CD14-positive monocyte (primary cell): Measurements from ENCODE around the gene CATSPERB. TPM values are rescaled to one million over a fixed set of nuclear protein-coding genes. Genes with fewer than 3 reads are reported as not detected.

Experiments used
- DNase-seq, 3 donors: peaks; one replicate each; pipeline ENCODE4 v3.0.0-alpha.2; 2011 to 2022
- H2AFZ ChIP-seq: 2 replicates; pipeline ENCODE4 v1.6.0; 2012; ENCODE audit warnings: mild to moderate bottlenecking, low read depth, low read length, inconsistent platforms; ENCODE audit not compliant: insufficient read depth, poor library complexity, severe bottlenecking
- H3K27ac ChIP-seq, 2 donors: 1 replicate in 1 of 2; 2 replicates in 1 of 2; pipeline ENCODE4 v1.5.1; 2012 to 2013; ENCODE audit warnings: low read length in 2 of 2, control low read depth in 1 of 2, inconsistent platforms in 1 of 2, low read depth in 1 of 2, mild to moderate bottlenecking in 1 of 2
- H3K27me3 ChIP-seq, 2 donors: one replicate each; pipeline versions ENCODE4 v1.6.0 to v1.6.1; 2011 to 2013; ENCODE audit warnings: low read length in 2 of 2; ENCODE audit not compliant: control insufficient read depth in 2 of 2, insufficient read depth in 2 of 2
- H3K36me3 ChIP-seq, 2 donors: replicated peaks in 1 of 2; 1 replicate in 1 of 2; 2 replicates in 1 of 2; pipeline versions ENCODE4 v1.5.1 to v1.6.1; 2012 to 2013; ENCODE audit warnings: low read length in 2 of 2, control low read depth in 1 of 2, inconsistent platforms in 1 of 2, mild to moderate bottlenecking in 1 of 2; ENCODE audit not compliant: insufficient read depth in 2 of 2, control insufficient read depth in 1 of 2
- H3K4me1 ChIP-seq, 2 donors: 1 replicate in 1 of 2; 2 replicates in 1 of 2; pipeline versions ENCODE4 v1.5.1 to v1.6.1; 2012 to 2013; ENCODE audit warnings: low read length in 2 of 2, control low read depth in 1 of 2, inconsistent platforms in 1 of 2, mild to moderate bottlenecking in 1 of 2, moderate library complexity in 1 of 2; ENCODE audit not compliant: insufficient read depth in 2 of 2, control insufficient read depth in 1 of 2
- H3K4me2 ChIP-seq: replicated peaks from 2 replicates; pipeline ENCODE3; 2012; ENCODE audit warnings: low read length, moderate library complexity, mild to moderate bottlenecking; ENCODE audit not compliant: poor library complexity, severe bottlenecking; ENCODE audit errors: extremely low read depth
- H3K4me3 ChIP-seq, 3 experiments: fragments of 200-600 bp in 1 of 3; sonication (generic) in 1 of 3; replicated peaks in 1 of 3; 1 replicate in 2 of 3; 2 replicates in 1 of 3; pipeline ENCODE4 v1.5.1; 2011 to 2013; ENCODE audit warnings: low read length in 3 of 3, mild to moderate bottlenecking in 3 of 3, control low read depth in 2 of 3, low read depth in 2 of 3, inconsistent platforms in 1 of 3, moderate library complexity in 1 of 3
- H3K79me2 ChIP-seq: 2 replicates; pipeline ENCODE4 v1.6.0; 2012; ENCODE audit warnings: mild to moderate bottlenecking, control low read depth, inconsistent platforms, low read length, moderate library complexity; ENCODE audit not compliant: insufficient read depth
- H3K9ac ChIP-seq: 2 replicates; pipeline ENCODE4 v1.6.0; 2017; ENCODE audit warnings: low read length, mild to moderate bottlenecking; ENCODE audit not compliant: insufficient read depth, poor library complexity, severe bottlenecking
- H3K9me3 ChIP-seq, 2 donors: replicated peaks in 1 of 2; 1 replicate in 1 of 2; 2 replicates in 1 of 2; pipeline versions ENCODE4 v1.5.1 to v1.6.1; 2012 to 2013; ENCODE audit warnings: low read length in 2 of 2, control low read depth in 1 of 2; ENCODE audit not compliant: control insufficient read depth in 1 of 2, insufficient read depth in 1 of 2
- H4K20me1 ChIP-seq: 2 replicates; pipeline ENCODE4 v1.6.0; 2012; ENCODE audit warnings: mild to moderate bottlenecking, low read length, control low read depth, moderate library complexity; ENCODE audit not compliant: insufficient read depth
- H3K27ac Mint-ChIP-seq, 7 donors: one replicate each; pipeline ENCODE4 v1.8.0; 2020; ENCODE audit warnings: mild to moderate bottlenecking in 7 of 7, mixed read lengths in 7 of 7, moderate library complexity in 6 of 7, inconsistent platforms in 2 of 7
- H3K27me3 Mint-ChIP-seq, 3 donors: one replicate each; pipeline ENCODE4 v1.8.0; 2021 to 2022; ENCODE audit warnings: low read depth in 3 of 3, mild to moderate bottlenecking in 3 of 3, mixed read lengths in 3 of 3, moderate library complexity in 3 of 3, inconsistent platforms in 1 of 3
- H3K36me3 Mint-ChIP-seq, 2 donors: one replicate each; pipeline ENCODE4 v1.8.0; 2020; ENCODE audit warnings: mixed read lengths in 2 of 2, inconsistent platforms in 1 of 2, mild to moderate bottlenecking in 1 of 2
- H3K4me1 Mint-ChIP-seq: one replicate; pipeline ENCODE4 v1.8.0; 2020; ENCODE audit warnings: mild to moderate bottlenecking, mixed read lengths
- H3K4me3 Mint-ChIP-seq, 2 donors: one replicate each; pipeline ENCODE4 v1.8.0; 2020; ENCODE audit warnings: mild to moderate bottlenecking in 2 of 2, mixed read lengths in 2 of 2, moderate library complexity in 1 of 2
- H3K9me3 Mint-ChIP-seq, 7 donors: one replicate each; pipeline ENCODE4 v1.8.0; 2020 to 2022; ENCODE audit warnings: mixed read lengths in 7 of 7, mild to moderate bottlenecking in 6 of 7, moderate library complexity in 6 of 7, inconsistent platforms in 2 of 7
- CTCF ChIP-seq: fragments of 200-600 bp; IDR thresholded peaks from one replicate; pipeline ENCODE4 v1.8.0; 2022; ENCODE audit warnings: antibody characterized with exemption, mild to moderate bottlenecking
- WGBS: methylation state at CpG from one replicate; pipeline ENCODE4 v1.1.5; 2013; ENCODE audit warnings: missing lambda C conversion rate; ENCODE audit not compliant: insufficient coverage; 5-methylcytosine and 5-hydroxymethylcytosine counted together
- intact Hi-C, 2 donors: fragments of 100-400 bp; cut with micrococcal nuclease; formaldehyde crosslinking; loops; one replicate each; pipeline versions ENCODE4 v1.15.0 to v1.15.1; 2023
- polyA plus RNA-seq, 3 donors: library from polyadenylated mRNA; depleted of rRNA in 1 of 3; unstranded in 2 of 3; stranded (reverse) in 1 of 3; fragments of 300-500 nt in 2 of 3; fragments of >200 nt in 1 of 3; fragmentation: Illumina TruSeq in 2 of 3; gene quantifications; 1 replicate in 2 of 3; 2 replicates in 1 of 3; pipeline ENCODE4 v1.2.3, GENCODE V29; 2012 to 2021

CATSPERB gene
- polyA plus RNA-seq, 3 donors, result not detected

GRCh38 chr14:91624757-91625156 lies 107.1 kb downstream of the CATSPERB start:
- Histone ChIP-seq H3K4me1 (no peaks in the 10 kb centered on the region), H3K9me3 (no peaks in the 10 kb centered on the region), H3K4me3 (no peak overlapping the region), H3K4me2 (no peak overlapping the region), H2AFZ (no peak overlapping the region), H3K27me3 (no peaks in the 10 kb centered on the region), H3K9ac (no peak overlapping the region), H4K20me1 (no peaks in the 10 kb centered on the region), H3K27ac (no peak overlapping the region), H3K36me3 (no peaks in the 10 kb centered on the region), H3K79me2 (no peaks in the 10 kb centered on the region)
- DNase-seq, result no peak
- no CpG with 5 or more reads among the region's 1 CpG for WGBS
- Mint-ChIP-seq H3K27ac (no peak overlapping the region), H3K36me3 (no peaks in the 10 kb centered on the region), H3K27me3 (peaks cover 0 to 4% (median 1%) of the 10 kb centered on the region in 3 donors), H3K9me3 (peaks cover 0 to 4% (median 2%) of the 10 kb centered on the region in 7 donors), H3K4me1 (peaks cover 2% of the 10 kb centered on the region), H3K4me3 (no peak overlapping the region)
- no peak for TF ChIP-seq CTCF
- intact Hi-C loops, result no loop called here

GRCh38 chr14:91614187-91614586 lies 117.7 kb downstream of the CATSPERB start:
- intact Hi-C loops, result no loop called here
- Mint-ChIP-seq H3K9me3 (no peaks in the 10 kb centered on the region), H3K27ac (no peak overlapping the region), H3K36me3 (no peaks in the 10 kb centered on the region), H3K4me1 (no peaks in the 10 kb centered on the region), H3K27me3 (peaks cover 1 to 2% (median 2%) of the 10 kb centered on the region in 3 donors), H3K4me3 (no peak overlapping the region)
- no peaks in the 10 kb centered on the region for H3K9me3 ChIP-seq
- no peaks in the 10 kb centered on the region for H3K27me3 ChIP-seq
- no peak for TF ChIP-seq CTCF
- no peak overlapping the region for H3K4me3 ChIP-seq
- H3K27ac ChIP-seq, result no peak overlapping the region
- H4K20me1 ChIP-seq, result no peaks in the 10 kb centered on the region
- no CpG with 5 or more reads among the region's 2 CpGs for whole genome bisulfite sequencing
- no peak overlapping the region for H3K4me2 ChIP-seq
- no peak overlapping the region for H2AFZ ChIP-seq
- H3K36me3 ChIP-seq, result no peaks in the 10 kb centered on the region
- no peak overlapping the region for H3K9ac ChIP-seq
- no peak for DNase-seq
- no peaks in the 10 kb centered on the region for H3K79me2 ChIP-seq
- H3K4me1 ChIP-seq, result no peaks in the 10 kb centered on the region
